Skeletal muscle satellite cell (primary cell): Measurements from ENCODE around the gene CLOCK.

Source experiments
- H3K27me3 ChIP-seq: 2 replicates; pipeline ENCODE4 v1.7.0; 2013; ENCODE audit warnings: low read length; ENCODE audit not compliant: control insufficient read depth, insufficient read depth
- H3K36me3 ChIP-seq: 2 replicates; pipeline ENCODE4 v1.7.0; 2013; ENCODE audit warnings: mild to moderate bottlenecking, control low read depth, low read length; ENCODE audit not compliant: insufficient read depth
- H3K4me1 ChIP-seq: 2 replicates; pipeline ENCODE4 v1.7.0; 2013; ENCODE audit warnings: low read length; ENCODE audit not compliant: control insufficient read depth, insufficient read depth
- H3K4me2 ChIP-seq: 2 replicates; pipeline ENCODE4 v1.7.0; 2013; ENCODE audit warnings: mild to moderate bottlenecking, low read length
- H3K4me3 ChIP-seq: 2 replicates; pipeline ENCODE4 v1.7.0; 2013; ENCODE audit warnings: low read length
- H3K9ac ChIP-seq: 2 replicates; pipeline ENCODE4 v1.7.0; 2013; ENCODE audit warnings: mild to moderate bottlenecking, low read depth, low read length, moderate library complexity
- H3K9me3 ChIP-seq: replicated peaks from 2 replicates; pipeline ENCODE4 v1.7.0; 2013; ENCODE audit warnings: mild to moderate bottlenecking, control low read depth, low read length

CLOCK gene

DNA sequence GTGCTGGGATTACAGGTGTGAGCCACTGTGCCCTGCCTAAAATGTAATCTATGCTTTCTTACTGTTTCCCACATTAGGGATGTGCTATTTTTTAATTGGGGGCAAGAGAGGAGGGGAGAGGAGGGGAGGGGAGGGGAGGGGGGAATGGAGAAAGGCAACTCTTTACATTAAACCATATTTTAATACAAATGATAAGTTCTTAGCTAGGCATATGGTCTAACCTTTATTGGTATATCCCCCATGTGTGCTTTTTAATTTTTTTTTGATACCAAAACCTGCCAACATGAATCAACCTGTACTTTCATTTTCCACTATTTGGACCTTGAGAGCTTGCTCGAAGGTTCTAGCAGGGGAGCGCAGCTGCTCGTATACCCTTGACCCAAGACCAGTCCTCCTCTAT lies 6.4 kb downstream of the CLOCK start:
- Histone ChIP-seq H3K4me3 (no peak overlapping the region), H3K27me3 (no peaks in the 10 kb centered on the region), H3K4me1 (peaks cover 27% of the 10 kb centered on the region), H3K9me3 (no peaks in the 10 kb centered on the region), H3K9ac (no peak overlapping the region), H3K4me2 (no peak overlapping the region), H3K36me3 (peaks cover 3% of the 10 kb centered on the region)

DNA sequence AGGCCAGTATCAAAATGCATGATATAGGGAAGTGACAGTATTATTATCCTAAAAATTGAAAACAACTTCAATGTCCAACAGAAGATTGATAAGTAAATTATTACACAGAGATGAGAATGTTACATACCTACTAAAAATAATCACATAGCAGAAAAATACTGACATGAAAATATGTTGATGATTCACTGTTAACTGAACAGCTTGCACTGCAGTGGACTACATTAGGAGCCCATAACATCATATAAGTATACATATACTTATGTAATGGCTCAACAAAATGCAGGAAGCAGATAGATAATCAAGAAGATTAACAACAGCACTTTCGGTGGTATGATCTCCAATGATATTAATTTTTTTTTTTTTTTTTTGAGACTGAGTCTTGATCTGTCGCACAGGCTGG lies 7.1 kb downstream of the CLOCK start:
- Histone ChIP-seq H3K36me3 (peaks cover 3% of the 10 kb centered on the region), H3K4me2 (no peak overlapping the region), H3K4me1 (peaks cover 26% of the 10 kb centered on the region)

DNA sequence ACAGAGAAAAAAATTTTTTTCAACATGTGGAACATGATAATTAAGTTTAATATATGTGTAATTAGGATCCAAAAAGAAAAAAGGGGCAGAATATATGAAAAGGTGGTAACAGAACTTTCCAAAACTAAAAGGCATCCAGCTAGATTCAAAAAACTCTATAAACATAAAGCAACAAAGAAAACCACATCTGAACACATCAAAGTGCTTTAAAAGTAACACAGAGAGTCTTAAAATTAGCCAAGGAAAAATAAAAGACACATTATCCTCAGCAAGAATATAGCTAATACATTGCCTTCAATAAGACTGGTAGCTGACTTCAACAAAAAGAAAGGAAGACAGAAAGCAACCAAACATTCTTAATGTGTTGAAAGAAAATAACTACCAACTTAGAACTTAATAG lies 8.2 kb downstream of the CLOCK start:
- H3K36me3 ChIP-seq = peaks cover 3% of the 10 kb centered on the region
- peaks cover 15% of the 10 kb centered on the region for H3K4me1 ChIP-seq
- no peaks in the 10 kb centered on the region for H3K9me3 ChIP-seq
- no peak overlapping the region for H3K9ac ChIP-seq
- no peak overlapping the region for H3K4me2 ChIP-seq
- H3K27me3 ChIP-seq = no peaks in the 10 kb centered on the region
- H3K4me3 ChIP-seq = no peak overlapping the region

More for the DNA sequence above, 7.1 kb downstream of the CLOCK start:
- no peak overlapping the region for H3K9ac ChIP-seq
- no peaks in the 10 kb centered on the region for H3K27me3 ChIP-seq
- H3K9me3 ChIP-seq = no peaks in the 10 kb centered on the region
- no peak overlapping the region for H3K4me3 ChIP-seq

GRCh38 chr4:55534306-55534705 lies 12.4 kb downstream of the CLOCK start:
- Histone ChIP-seq H3K27me3 (no peaks in the 10 kb centered on the region), H3K9ac (no peak overlapping the region), H3K4me2 (no peak overlapping the region), H3K4me1 (peaks cover 2% of the 10 kb centered on the region), H3K9me3 (no peaks in the 10 kb centered on the region), H3K36me3 (no peaks in the 10 kb centered on the region), H3K4me3 (no peak overlapping the region)

GRCh38 chr4:55530691-55531090 lies 16.0 kb downstream of the CLOCK start:
- no peaks in the 10 kb centered on the region for H3K36me3 ChIP-seq
- H3K4me1 ChIP-seq = no peaks in the 10 kb centered on the region
- H3K27me3 ChIP-seq = no peaks in the 10 kb centered on the region
- H3K9ac ChIP-seq = no peak overlapping the region
- H3K9me3 ChIP-seq = no peaks in the 10 kb centered on the region
- H3K4me2 ChIP-seq = no peak overlapping the region
- H3K4me3 ChIP-seq = no peak overlapping the region

- no peaks in the 10 kb centered on the region for H3K27me3 ChIP-seq
- H3K9ac ChIP-seq = no peak overlapping the region
- H3K36me3 ChIP-seq = no peaks in the 10 kb centered on the region
- no peak overlapping the region for H3K4me3 ChIP-seq
- H3K4me1 ChIP-seq = peaks cover 3% of the 10 kb centered on the region
- no peak overlapping the region for H3K4me2 ChIP-seq
- H3K9me3 ChIP-seq = no peaks in the 10 kb centered on the region
These were observed 16.5 kb downstream of the CLOCK start for GRCh38 chr4:55530167-55530566.

DNA sequence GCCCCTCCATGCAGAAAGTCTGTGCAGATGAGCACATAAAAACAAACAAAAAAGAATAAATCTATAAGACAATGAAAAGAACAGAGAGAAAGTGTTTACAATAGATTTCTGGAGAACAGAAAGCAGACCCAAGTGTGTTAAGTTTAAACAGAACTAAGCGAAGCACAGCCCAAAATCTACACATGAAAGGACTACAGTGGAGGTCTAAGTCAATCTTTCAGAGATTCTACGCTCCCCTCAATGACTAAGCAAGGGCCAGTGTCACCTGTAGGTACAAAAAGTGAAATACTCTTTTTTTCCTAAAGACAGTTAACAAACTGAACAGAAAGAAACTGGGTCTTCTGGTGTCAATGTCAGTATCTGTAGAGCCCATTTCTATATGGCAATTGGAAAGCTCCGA lies 18.2 kb downstream of the CLOCK start:
- no peak overlapping the region for H3K4me2 ChIP-seq
- no peaks in the 10 kb centered on the region for H3K9me3 ChIP-seq
- no peak overlapping the region for H3K9ac ChIP-seq
- H3K27me3 ChIP-seq = no peaks in the 10 kb centered on the region
- peaks cover 15% of the 10 kb centered on the region for H3K4me1 ChIP-seq
- no peak overlapping the region for H3K4me3 ChIP-seq
- no peaks in the 10 kb centered on the region for H3K36me3 ChIP-seq

DNA sequence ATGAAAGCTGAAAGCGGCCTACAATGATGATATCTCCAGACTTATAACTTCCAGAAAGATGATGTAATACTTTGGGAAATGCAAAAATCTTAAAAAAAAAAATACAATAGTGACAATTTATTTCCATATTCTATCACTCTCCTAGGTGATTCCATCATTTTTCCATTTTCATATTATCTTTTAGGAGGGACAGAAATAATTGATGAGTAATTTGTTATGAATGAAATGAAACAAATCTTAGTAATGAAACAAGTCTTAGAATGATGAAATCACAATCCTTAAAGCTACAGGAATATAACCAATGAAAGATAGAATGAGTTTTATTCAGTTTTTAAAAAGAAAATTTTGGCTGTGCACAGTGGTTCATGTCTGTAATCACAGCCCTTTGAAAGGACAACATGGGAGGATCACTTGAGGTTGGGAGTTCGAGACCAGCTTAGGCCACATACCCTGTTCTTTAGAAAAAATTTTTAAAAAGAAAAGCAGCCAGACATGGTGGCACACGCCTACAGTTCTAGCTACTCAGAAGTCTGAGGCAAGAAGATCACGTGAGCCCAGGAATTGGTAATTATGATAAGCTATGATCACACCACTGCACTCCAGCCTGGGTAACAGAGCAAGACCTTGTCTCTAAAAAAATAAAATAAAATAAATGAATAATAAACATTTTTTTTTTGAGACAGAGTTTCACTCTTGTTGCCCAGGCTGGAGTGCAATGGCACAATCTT lies 21.7 kb downstream of the CLOCK start:
- no peak overlapping the region for H3K4me3 ChIP-seq
- no peak overlapping the region for H3K9ac ChIP-seq
- H3K27me3 ChIP-seq = no peaks in the 10 kb centered on the region
- no peaks in the 10 kb centered on the region for H3K36me3 ChIP-seq
- peaks cover 15% of the 10 kb centered on the region for H3K4me1 ChIP-seq
- H3K9me3 ChIP-seq = no peaks in the 10 kb centered on the region
- peak overlapping the region; percentile 9 for H3K4me2 ChIP-seq

GRCh38 chr4:55518442-55518841 lies 28.3 kb downstream of the CLOCK start:
- Histone ChIP-seq H3K9me3 (no peaks in the 10 kb centered on the region), H3K4me3 (no peak overlapping the region), H3K9ac (no peak overlapping the region), H3K27me3 (no peaks in the 10 kb centered on the region), H3K4me2 (no peak overlapping the region), H3K4me1 (peaks cover 2% of the 10 kb centered on the region), H3K36me3 (no peaks in the 10 kb centered on the region)

GRCh38 chr4:55517526-55518229 lies 29.0 kb downstream of the CLOCK start:
- H3K9ac ChIP-seq = no peak overlapping the region
- H3K4me1 ChIP-seq = peaks cover 9% of the 10 kb centered on the region
- H3K4me3 ChIP-seq = no peak overlapping the region
- H3K27me3 ChIP-seq = no peaks in the 10 kb centered on the region
- H3K36me3 ChIP-seq = no peaks in the 10 kb centered on the region
- no peak overlapping the region for H3K4me2 ChIP-seq
- no peaks in the 10 kb centered on the region for H3K9me3 ChIP-seq

DNA sequence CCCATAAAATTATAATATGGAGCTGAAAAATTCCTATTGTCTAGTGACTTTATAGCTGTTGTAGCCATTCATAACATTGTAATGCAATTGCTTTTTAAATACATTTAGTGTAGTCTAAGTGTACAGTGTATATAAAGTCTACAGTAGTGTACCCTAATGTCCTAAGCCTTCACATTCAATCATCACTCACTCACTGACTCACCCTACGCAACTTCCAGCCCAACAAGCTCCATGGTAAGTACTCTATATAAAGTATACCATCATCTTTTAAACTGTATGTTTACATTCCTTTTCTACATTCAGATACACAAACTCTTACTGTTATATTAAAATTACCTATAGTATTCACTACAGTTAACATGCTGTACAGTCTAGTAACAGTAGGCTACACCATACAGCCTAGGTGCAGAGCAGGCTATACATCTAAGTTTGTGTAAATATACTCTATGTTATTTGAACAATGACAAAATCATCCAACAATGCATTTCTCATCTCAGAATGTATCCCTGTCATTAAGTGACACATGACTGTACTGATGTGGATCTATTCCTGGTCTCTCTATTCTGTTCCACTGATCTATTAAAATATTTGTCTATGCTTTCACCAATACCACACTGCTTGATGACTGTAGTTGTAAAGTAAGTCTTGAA lies 33.7 kb downstream of the CLOCK start:
- H3K27me3 ChIP-seq = no peaks in the 10 kb centered on the region
- H3K4me2 ChIP-seq = no peak overlapping the region
- H3K36me3 ChIP-seq = no peaks in the 10 kb centered on the region
- no peak overlapping the region for H3K9ac ChIP-seq
- no peaks in the 10 kb centered on the region for H3K9me3 ChIP-seq
- H3K4me3 ChIP-seq = no peak overlapping the region
- H3K4me1 ChIP-seq = peaks cover 20% of the 10 kb centered on the region
